Lung (tissue), 12 donors: ENCODE measurements around the gene CD59. TPM values are rescaled to one million over a fixed set of nuclear protein-coding genes. Genes with fewer than 3 reads are reported as not detected.

Experiments used
- ATAC-seq: fragments of 200-7000 bp; cut with Tn5 transposase; one replicate; pipeline ENCODE4 v1.9.1; 2020; ENCODE audit warnings: moderate number of reproducible peaks; ENCODE audit not compliant: insufficient read depth, low FRiP score
- DNase-seq, 3 donors: peaks; one replicate each; pipeline ENCODE4 v3.0.0-alpha.2; 2013 to 2017
- H3K27ac ChIP-seq, 2 donors: one replicate each; pipeline ENCODE4 v1.5.1; 2013; ENCODE audit warnings: mild to moderate bottlenecking in 2 of 2, moderate library complexity in 2 of 2, control low read depth in 1 of 2, inconsistent platforms in 1 of 2, low read depth in 1 of 2, low read length in 1 of 2
- H3K27me3 ChIP-seq, 3 donors: one replicate each; pipeline ENCODE4 v1.5.1; 2013; ENCODE audit warnings: low read length in 2 of 3; ENCODE audit not compliant: control insufficient read depth in 3 of 3, insufficient read depth in 3 of 3
- H3K36me3 ChIP-seq, 4 donors: one replicate each; pipeline ENCODE4 v1.5.1; 2013; ENCODE audit warnings: low read length in 4 of 4, mild to moderate bottlenecking in 1 of 4, moderate library complexity in 1 of 4; ENCODE audit not compliant: control insufficient read depth in 4 of 4, insufficient read depth in 4 of 4
- H3K4me1 ChIP-seq, 5 donors: one replicate each; pipeline ENCODE4 v1.5.1; 2013; ENCODE audit warnings: low read length in 5 of 5, mild to moderate bottlenecking in 2 of 5, moderate library complexity in 1 of 5; ENCODE audit not compliant: control insufficient read depth in 5 of 5, insufficient read depth in 5 of 5
- H3K4me3 ChIP-seq: one replicate; pipeline ENCODE4 v1.5.1; 2013; ENCODE audit warnings: mild to moderate bottlenecking, control low read depth, moderate library complexity
- H3K9ac ChIP-seq, 2 donors: one replicate each; pipeline ENCODE4 v1.5.1; 2013; ENCODE audit warnings: low read length in 2 of 2, control low read depth in 1 of 2; ENCODE audit not compliant: insufficient read depth in 1 of 2
- H3K9me3 ChIP-seq, 4 donors: one replicate each; pipeline ENCODE4 v1.5.1; 2013; ENCODE audit warnings: low read length in 3 of 4, mild to moderate bottlenecking in 1 of 4, moderate library complexity in 1 of 4; ENCODE audit not compliant: control insufficient read depth in 4 of 4, insufficient read depth in 3 of 4
- WGBS, 2 donors: extraction: QIAGEN DNeasy Blood & Tissue Kit; methylation state at CpG; one replicate each; pipeline ENCODE4 v1.1.7; 2013; 5-methylcytosine and 5-hydroxymethylcytosine counted together
- polyA plus RNA-seq, 2 donors: library from polyadenylated mRNA; stranded (reverse); fragments of 200-250 nt; gene quantifications; one replicate each; pipeline ENCODE4 v1.2.1, GENCODE V29; 2013
- total RNA-seq, 2 donors: library from RNA; depleted of rRNA in 1 of 2; stranded (reverse); fragments of >200 nt in 1 of 2; gene quantifications; one replicate each; pipeline ENCODE4 v1.2.1, GENCODE V29; 2014 to 2021
- TF ChIP-seq, protein P1 (sequence below): IDR thresholded peaks from 2 replicates; pipeline ENCODE4 v1.5.1; 2012; ENCODE audit warnings: mild to moderate bottlenecking; ENCODE audit errors: control extremely low read depth, extremely low read depth
- donor health status: control.
- donor health status: control.
- donor health status: Bipolar disorder and iron deficiency.
- donor health status: healthy.
- donor health status: DM: yes; HTN: yes; CAD: no.

CD59 gene
- total and polyA plus RNA-seq, 4 donors: 215 to 833 (median 539) TPM

DNA sequence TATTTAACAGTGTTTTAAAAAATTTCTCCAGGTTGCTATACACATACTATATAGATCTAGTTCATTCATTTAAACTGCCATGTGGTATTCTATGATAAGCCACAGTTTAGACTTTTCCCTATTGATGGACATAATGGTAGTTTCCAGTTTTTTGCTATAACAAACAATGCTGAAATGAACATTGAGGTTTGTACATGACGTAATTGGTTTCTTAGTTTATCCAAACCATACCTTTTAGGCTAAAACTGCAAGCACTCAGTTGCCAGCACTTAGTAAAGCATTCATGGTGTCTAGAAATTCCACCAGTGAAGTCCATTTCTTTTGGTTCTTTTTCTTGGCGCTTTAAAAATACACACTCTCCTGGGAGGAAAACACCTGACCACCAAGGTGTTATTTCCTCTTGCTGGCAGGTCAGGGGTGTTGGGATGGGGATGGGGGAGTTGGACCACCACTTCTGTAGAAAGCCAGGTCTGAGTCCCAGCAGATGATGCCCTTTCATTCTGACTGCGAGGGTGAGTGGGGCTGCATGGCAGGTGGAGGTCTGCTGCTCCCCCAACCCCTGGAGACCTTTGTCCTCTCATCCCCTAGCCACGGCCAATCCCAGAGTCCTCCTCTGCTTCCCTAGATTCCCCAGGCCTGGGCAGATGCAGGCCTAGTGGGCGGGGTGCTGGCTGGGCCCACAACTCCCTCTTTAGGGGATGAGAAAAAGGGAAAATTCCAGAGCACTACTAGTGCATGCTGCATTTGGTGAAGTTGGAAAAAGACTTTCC is 76.7 kb downstream of the CD59 start:
- H3K4me3 ChIP-seq: no peak overlapping the region
- H3K27me3 ChIP-seq: no peaks in the 10 kb centered on the region
- TF ChIP-seq, protein P1, sequence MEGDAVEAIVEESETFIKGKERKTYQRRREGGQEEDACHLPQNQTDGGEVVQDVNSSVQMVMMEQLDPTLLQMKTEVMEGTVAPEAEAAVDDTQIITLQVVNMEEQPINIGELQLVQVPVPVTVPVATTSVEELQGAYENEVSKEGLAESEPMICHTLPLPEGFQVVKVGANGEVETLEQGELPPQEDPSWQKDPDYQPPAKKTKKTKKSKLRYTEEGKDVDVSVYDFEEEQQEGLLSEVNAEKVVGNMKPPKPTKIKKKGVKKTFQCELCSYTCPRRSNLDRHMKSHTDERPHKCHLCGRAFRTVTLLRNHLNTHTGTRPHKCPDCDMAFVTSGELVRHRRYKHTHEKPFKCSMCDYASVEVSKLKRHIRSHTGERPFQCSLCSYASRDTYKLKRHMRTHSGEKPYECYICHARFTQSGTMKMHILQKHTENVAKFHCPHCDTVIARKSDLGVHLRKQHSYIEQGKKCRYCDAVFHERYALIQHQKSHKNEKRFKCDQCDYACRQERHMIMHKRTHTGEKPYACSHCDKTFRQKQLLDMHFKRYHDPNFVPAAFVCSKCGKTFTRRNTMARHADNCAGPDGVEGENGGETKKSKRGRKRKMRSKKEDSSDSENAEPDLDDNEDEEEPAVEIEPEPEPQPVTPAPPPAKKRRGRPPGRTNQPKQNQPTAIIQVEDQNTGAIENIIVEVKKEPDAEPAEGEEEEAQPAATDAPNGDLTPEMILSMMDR: no peak
- 83 to 93% methylated on average over 5 of the region's 5 CpGs for WGBS, 2 donors
- H3K4me1 ChIP-seq: no peaks in the 10 kb centered on the region
- no peak overlapping the region for H3K27ac ChIP-seq
- ATAC-seq (no peak), DNase-seq (no peak)
- no peaks in the 10 kb centered on the region for H3K36me3 ChIP-seq
- H3K9me3 ChIP-seq: no peaks in the 10 kb centered on the region
- no peak overlapping the region for H3K9ac ChIP-seq

DNA sequence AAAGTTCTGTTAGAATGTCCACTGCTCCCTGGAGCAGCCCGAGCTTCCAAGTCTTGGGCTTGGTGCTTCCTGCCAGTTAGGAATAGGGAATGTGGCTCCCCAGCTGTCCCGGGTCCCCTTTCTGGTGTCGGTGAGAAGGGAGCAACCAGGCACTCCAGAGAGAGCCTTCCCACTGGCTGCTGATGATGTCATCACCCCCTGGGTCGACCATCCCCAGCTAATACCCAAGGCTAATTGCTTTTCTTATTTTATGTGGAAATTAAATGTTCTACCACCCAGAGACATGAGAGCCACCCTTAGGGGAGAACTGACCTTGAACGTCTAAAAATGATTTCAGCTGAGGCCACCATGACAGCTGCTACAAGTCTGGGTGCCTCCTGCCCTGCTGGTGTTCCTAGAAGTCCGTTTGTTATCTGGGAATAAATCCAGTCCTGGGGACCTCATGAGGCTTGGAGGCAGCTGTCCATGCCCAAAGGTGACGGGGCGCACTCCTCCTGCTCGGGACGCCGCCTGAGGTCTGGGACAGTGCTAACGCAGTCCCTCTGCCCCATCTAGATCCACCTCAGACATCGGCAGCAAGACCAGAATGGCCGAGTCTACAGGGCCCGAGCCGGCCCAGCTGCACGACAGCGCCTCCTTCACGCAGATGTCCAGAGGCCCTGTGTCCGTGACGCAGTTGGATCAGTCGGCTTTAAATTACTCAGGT is 77.9 kb downstream of the CD59 start:
- no peaks in the 10 kb centered on the region for H3K36me3 ChIP-seq
- ATAC-seq: no peak

DNA sequence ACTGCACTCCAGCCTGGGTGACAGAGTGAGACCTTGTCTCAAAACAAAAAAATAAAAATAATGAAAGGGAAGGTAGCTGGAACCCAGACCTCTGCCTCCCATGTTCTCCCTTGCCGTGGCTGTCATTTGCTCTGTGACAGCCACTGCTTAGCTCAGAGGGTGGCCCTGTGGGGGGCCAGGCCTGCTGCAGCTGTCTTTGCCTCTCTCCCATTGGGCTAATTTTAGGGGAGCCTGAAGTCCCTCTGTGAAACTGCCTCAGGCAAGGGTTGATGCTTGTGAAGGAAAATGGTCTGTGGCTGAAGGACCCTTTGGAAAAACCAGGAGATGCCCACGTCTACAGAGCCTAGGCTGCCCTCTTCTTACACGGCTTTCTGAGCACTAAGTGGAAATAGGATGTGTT is 78.5 kb downstream of the CD59 start:
- H3K9me3 ChIP-seq: no peaks in the 10 kb centered on the region
- no peaks in the 10 kb centered on the region for H3K27me3 ChIP-seq
- no peak overlapping the region for H3K9ac ChIP-seq
- H3K4me3 ChIP-seq: no peak overlapping the region
- no peak for ATAC-seq
- 83 to 98% methylated on average over 3 of the region's 3 CpGs for WGBS, 2 donors
- no peak overlapping the region for H3K27ac ChIP-seq
- no peaks in the 10 kb centered on the region for H3K36me3 ChIP-seq
- no peak for DNase-seq
- TF ChIP-seq, protein P1: no peak
- H3K4me1 ChIP-seq: no peaks in the 10 kb centered on the region

More for the DNA sequence above, 77.9 kb downstream of the CD59 start:
- Histone ChIP-seq H3K4me3 (no peak overlapping the region), H3K4me1 (no peaks in the 10 kb centered on the region), H3K27me3 (no peaks in the 10 kb centered on the region), H3K9me3 (no peaks in the 10 kb centered on the region), H3K9ac (no peak overlapping the region), H3K27ac (no peak overlapping the region)
- WGBS, 2 donors: 85 to 88% methylated on average over 22 of the region's 22 CpGs
- DNase-seq: no peak
- TF ChIP-seq, protein P1: no peak
